Ovary (tissue), 3 donors: ENCODE data around the gene HECW1.

ENCODE experiments used
- EP300 ChIP-seq: sonication (generic); formaldehyde crosslinking; IDR thresholded peaks from one replicate; pipeline ENCODE4 v1.6.1; 2017; ENCODE audit warnings: antibody characterized with exemption
- TF ChIP-seq, protein P1 (sequence below), 3 donors: fragments of 450-650 bp in 2 of 3; fragments of 200-600 bp in 1 of 3; IDR thresholded peaks; one replicate each; pipeline versions ENCODE4 v1.5.1 to v1.8.0; 2016 to 2022; ENCODE audit warnings: antibody characterized with exemption in 3 of 3, mild to moderate bottlenecking in 1 of 3
- donor health status: DM: no; HTN: no; CAD: no.

DNA sequence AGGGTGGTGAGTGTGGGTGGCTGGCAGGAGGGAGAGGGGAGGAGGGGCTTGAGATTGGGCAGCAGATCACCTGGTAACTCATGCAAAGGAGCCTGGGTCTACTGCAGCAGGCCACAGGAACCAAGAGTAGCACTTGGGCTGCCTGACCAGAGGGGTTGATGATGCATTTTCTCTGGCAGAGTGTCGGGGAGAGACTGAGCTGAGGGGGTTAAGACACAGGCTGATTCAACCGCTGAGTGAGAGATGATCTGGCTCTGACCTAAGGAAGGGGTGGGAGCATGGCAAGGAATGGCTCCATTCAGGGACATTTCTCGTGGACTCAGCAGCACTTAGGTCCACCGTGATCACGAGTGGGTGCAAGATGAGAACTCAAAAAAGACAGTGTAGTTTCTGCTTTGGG, 355.0 kb downstream of the HECW1 start:
- TF ChIP-seq EP300, result no peak
- TF ChIP-seq, protein P1, sequence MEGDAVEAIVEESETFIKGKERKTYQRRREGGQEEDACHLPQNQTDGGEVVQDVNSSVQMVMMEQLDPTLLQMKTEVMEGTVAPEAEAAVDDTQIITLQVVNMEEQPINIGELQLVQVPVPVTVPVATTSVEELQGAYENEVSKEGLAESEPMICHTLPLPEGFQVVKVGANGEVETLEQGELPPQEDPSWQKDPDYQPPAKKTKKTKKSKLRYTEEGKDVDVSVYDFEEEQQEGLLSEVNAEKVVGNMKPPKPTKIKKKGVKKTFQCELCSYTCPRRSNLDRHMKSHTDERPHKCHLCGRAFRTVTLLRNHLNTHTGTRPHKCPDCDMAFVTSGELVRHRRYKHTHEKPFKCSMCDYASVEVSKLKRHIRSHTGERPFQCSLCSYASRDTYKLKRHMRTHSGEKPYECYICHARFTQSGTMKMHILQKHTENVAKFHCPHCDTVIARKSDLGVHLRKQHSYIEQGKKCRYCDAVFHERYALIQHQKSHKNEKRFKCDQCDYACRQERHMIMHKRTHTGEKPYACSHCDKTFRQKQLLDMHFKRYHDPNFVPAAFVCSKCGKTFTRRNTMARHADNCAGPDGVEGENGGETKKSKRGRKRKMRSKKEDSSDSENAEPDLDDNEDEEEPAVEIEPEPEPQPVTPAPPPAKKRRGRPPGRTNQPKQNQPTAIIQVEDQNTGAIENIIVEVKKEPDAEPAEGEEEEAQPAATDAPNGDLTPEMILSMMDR (IDR thresholded peaks at IDR 0.05), result no peak
